Epithelial cell of proximal tubule (primary cell): ENCODE measurements around the gene NR3C2. TPM values are rescaled to one million over a fixed set of nuclear protein-coding genes. Genes with fewer than 3 reads are reported as not detected.

Experiments used
- DNase-seq: peaks from one replicate; pipeline ENCODE4 v3.0.0-alpha.2; 2011; ENCODE audit warnings: low read depth
- H3K4me3 ChIP-seq: 2 replicates; pipeline ENCODE4 v1.5.1; 2011; ENCODE audit warnings: low read depth, mild to moderate bottlenecking, low read length
- CTCF ChIP-seq: conservative IDR thresholded peaks from 2 replicates; pipeline ENCODE4 v1.5.1; 2012; ENCODE audit warnings: low read depth, mild to moderate bottlenecking, low read length
- total RNA-seq: library from RNA; depleted of rRNA; stranded (reverse); fragments of >200 nt; gene quantifications from 2 replicates; pipeline ENCODE4 v1.2.3, GENCODE V29; 2015

NR3C2 gene
- total RNA-seq, 1 donor from 2014 or later, result 0.98 TPM

GRCh38 chr4:148067301-148067916 is 374.8 kb downstream of the NR3C2 start:
- no peak for DNase-seq
- no peak overlapping the region for H3K4me3 ChIP-seq
- no peak for TF ChIP-seq CTCF

DNA sequence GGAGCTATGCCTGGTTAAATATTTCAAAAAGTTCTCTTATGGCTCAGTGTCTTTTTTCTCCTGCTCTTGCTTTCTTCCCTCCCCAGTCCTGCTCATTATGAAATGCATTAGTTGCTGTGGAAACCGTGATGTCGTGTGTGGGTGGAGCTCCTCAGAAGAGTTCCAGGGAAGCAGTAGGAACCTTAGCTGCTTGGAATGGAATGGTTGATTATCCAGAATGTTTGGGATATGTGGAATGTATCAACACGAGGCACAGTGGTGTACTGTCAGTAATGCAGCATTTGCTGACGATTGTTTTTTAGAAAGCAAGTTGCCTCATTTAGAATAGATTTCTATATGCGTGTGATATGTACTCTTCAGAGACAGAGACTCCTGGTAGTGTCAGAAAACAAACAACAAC is 377.1 kb downstream of the NR3C2 start:
- H3K4me3 ChIP-seq, result no peak overlapping the region
- no peak for TF ChIP-seq CTCF
- no peak for DNase-seq

DNA sequence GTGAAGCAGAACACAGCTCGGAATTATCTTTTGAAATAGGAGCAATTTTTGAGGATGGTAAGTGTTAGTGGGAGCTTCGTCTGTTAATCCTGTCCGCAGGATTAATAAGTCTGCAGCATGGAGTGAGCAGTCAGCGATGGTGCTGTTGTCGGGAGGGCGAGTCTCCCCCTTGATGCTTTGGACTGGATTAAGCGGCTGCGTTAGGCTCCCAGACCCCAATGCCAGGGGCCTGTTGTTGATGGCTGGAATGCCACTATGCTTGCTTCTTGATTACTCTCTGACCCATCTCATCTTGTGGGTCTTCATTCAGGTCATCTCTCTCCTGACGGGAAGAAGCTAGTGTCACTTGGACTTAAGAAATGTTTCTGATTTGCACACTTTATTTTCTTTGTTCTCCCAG is 377.8 kb downstream of the NR3C2 start:
- H3K4me3 ChIP-seq, result no peak overlapping the region
- no peak for DNase-seq
- no peak for TF ChIP-seq CTCF

- TF ChIP-seq CTCF, result no peak
- DNase-seq, result no peak
- no peak overlapping the region for H3K4me3 ChIP-seq
These were observed 379.8 kb downstream of the NR3C2 start for GRCh38 chr4:148062301-148062950.

DNA sequence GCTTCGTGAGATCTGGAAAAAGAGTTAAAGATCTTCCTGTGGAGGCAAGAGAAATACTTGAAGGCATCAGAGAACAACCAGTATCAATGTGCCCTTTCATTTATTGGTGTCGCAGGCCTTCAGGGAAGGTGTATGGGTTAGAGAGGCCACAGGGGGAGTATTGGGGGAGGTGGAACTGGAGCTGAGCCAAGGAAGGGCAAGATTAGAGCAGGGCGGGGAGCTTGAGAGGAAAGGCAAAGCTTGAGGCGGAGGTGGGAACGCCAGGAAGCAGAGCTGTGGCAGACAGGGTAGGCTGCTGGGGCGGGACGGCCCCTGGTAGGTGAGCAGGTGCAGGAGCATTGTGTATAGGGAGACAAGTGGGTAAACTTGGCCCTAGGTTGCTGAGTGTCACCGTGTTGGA is 380.4 kb downstream of the NR3C2 start:
- no peak overlapping the region for H3K4me3 ChIP-seq
- no peak for DNase-seq
- TF ChIP-seq CTCF, result no peak

DNA sequence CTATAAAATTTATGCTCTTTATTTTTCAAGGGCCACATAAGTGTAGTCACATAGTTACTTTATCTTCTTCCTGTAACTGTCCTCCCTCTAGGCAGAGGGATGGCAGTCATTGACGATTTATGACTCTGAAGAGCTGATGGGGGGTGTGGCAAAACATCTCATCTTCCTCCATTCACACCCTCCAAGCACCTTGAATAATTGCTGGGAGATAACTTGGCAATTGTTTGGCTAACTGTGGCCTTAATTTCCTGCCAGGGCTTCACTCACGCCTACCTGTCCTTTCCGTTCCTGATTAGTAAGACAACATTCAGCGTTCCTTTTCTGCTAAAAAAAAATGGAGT is 381.1 kb downstream of the NR3C2 start:
- no peak for DNase-seq
- H3K4me3 ChIP-seq, result no peak overlapping the region
- TF ChIP-seq CTCF, result no peak

DNA sequence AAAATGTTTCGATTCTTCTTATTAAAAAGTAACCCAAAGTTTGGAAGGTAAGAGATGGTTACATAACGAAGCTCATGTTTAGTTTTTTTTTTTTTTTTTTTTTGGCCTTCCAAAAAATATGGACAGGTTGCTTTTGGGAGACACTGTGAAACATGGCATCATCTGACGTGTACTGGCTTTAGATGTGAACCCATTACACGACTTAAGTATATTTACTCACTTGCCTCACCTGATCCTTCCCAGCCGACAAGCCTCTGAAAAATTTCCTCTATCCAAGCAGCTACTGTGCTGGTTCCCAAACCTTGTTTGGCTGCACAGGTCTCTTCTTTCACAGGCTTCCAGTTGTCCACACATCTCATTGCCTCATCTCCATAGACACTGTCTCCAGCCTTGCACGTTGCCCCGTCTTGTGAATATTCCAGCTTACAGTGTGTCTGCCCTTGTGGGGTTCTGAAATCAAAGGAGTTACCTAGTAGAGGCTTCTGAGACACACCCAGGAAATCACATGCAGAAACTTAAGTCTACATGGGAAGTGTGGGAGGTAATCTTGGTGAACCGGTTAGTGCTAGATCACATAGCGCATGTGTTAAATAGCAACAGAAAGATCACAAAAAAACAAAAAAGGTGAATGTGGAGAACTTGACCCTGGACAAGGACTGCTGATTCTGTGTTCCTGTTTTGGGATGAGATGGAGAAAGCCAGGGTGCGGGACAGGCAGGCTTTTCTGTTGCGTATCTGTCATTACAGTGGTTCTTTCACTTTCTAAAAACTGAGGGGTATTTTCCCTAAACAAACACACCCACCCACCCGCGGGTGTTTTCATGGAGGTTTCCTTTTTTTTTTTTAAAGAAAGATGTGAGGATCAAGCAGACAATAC is 381.7 kb downstream of the NR3C2 start:
- H3K4me3 ChIP-seq, result no peak overlapping the region
- DNase-seq, result no peak
- no peak for TF ChIP-seq CTCF
